Ovary (tissue), 3 donors: ENCODE data around the gene SLC38A9.

Experiments used
- CTCF ChIP-seq, 3 donors: fragments of 450-650 bp in 2 of 3; fragments of 200-600 bp in 1 of 3; IDR thresholded peaks; one replicate each; pipeline versions ENCODE4 v1.5.1 to v1.8.0; 2016 to 2022; ENCODE audit warnings: antibody characterized with exemption in 3 of 3, mild to moderate bottlenecking in 1 of 3
- EP300 ChIP-seq: sonication (generic); formaldehyde crosslinking; IDR thresholded peaks from one replicate; pipeline ENCODE4 v1.6.1; 2017; ENCODE audit warnings: antibody characterized with exemption
- donor health status: DM: no; HTN: no; CAD: no.

- TF ChIP-seq EP300 (no peak), CTCF (IDR thresholded peaks at IDR 0.05) (no peak)
These were observed 30.7 kb upstream of the SLC38A9 start for GRCh38 chr5:55742778-55743177.
